AG09309 (cell line): ENCODE data around the gene TAS1R3.

ENCODE experiments used
- DNase-seq: peaks from one replicate; pipeline ENCODE4 v3.0.0-alpha.2; 2010; ENCODE audit warnings: low read depth
- H3K4me3 ChIP-seq: 2 replicates; pipeline ENCODE4 v1.5.1; 2011; ENCODE audit warnings: mild to moderate bottlenecking, low read depth, low read length, moderate library complexity; ENCODE audit not compliant: control insufficient read depth
- CTCF ChIP-seq: IDR thresholded peaks from 2 replicates; pipeline ENCODE4 v1.5.1; 2011; ENCODE audit warnings: mild to moderate bottlenecking, low read depth, low read length, inconsistent platforms; ENCODE audit not compliant: insufficient read depth, control insufficient read depth; ENCODE audit errors: missing control alignments

Gene TAS1R3

DNA sequence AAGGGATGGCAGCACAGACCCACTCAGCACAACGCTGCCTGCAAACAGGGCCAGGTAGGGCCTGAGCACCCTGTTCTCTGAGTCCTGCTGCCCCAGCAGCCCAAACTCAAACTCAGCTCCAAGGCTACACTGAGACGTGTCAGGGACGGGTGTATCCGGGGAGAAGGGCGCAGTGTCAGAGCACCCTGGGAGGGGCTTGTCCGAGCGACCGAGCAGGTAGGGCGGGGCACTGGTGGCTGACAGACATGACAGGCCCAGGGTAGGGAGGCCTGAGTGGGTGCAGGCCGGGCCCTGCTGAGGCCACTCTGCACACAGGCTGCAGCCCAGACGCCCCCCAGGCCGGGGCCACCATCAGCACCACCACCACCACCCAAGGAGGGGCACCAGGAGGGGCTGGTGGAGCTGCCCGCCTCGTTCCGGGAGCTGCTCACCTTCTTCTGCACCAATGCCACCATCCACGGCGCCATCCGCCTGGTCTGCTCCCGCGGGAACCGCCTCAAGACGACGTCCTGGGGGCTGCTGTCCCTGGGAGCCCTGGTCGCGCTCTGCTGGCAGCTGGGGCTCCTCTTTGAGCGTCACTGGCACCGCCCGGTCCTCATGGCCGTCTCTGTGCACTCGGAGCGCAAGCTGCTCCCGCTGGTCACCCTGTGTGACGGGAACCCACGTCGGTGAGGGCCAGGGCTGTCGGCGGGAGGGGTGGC, 45.3 kb upstream of the TAS1R3 start:
- DNase-seq: no peak
- TF ChIP-seq CTCF: no peak
- H3K4me3 ChIP-seq: no peak overlapping the region

- no peak for TF ChIP-seq CTCF
- H3K4me3 ChIP-seq: no peak overlapping the region
- no peak for DNase-seq
Observed at GRCh38 chr1:1286313-1287261, 44.5 kb upstream of the TAS1R3 start.

DNA sequence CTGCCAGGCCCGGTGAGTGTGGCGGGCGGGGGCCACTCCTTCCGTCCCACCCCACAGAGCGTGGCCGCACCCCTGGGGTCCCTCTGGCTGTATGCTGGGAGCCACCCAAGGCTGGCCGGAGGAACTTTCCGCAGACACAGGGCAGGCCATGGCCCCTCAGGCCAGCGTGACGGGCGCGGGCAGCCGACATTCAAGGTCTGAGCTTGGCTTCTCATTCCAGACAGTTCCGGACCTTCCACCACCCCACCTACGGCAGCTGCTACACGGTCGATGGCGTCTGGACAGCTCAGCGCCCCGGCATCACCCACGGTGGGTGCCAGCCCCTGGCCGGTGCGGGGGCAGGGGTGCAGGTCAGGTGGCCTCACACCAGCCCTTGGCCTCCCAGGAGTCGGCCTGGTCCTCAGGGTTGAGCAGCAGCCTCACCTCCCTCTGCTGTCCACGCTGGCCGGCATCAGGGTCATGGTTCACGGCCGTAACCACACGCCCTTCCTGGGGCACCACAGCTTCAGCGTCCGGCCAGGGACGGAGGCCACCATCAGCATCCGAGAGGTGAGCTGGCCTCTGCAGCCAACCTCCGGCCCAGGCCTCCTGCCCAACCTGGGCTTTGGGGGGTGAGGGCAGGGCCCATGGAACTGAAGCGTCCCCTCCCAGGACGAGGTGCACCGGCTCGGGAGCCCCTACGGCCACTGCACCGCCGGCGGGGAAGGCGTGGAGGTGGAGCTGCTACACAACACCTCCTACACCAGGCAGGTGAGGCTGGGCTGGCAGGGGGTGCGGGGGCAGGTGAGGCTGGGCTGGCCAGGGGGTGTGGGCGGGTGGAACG, 43.6 kb upstream of the TAS1R3 start:
- DNase-seq: no peak
- no peak for TF ChIP-seq CTCF
- no peak overlapping the region for H3K4me3 ChIP-seq

GRCh38 chr1:1290238-1290731, 40.8 kb upstream of the TAS1R3 start:
- no peak overlapping the region for H3K4me3 ChIP-seq
- no peak for DNase-seq
- TF ChIP-seq CTCF: peak; percentile 33

DNA sequence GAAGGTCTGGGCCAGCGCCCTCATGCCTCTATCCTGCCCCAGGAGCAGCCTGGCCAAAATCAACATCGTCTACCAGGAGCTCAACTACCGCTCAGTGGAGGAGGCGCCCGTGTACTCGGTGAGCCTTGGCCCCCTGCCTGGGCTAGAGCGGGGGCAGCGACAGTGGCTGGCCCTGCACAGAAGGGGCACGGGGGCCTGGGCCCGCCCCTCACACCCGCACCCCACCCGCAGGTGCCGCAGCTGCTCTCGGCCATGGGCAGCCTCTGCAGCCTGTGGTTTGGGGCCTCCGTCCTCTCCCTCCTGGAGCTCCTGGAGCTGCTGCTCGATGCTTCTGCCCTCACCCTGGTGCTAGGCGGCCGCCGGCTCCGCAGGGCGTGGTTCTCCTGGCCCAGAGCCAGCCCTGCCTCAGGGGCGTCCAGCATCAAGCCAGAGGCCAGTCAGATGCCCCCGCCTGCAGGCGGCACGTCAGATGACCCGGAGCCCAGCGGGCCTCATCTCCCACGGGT, 40.0 kb upstream of the TAS1R3 start:
- H3K4me3 ChIP-seq: no peak overlapping the region
- no peak for DNase-seq
- no peak for TF ChIP-seq CTCF
